ENCODE data around the gene JMJD1C. TPM values are rescaled to one million over a fixed set of nuclear protein-coding genes. Genes with fewer than 3 reads are reported as not detected.

Gene JMJD1C
- total RNA-seq, 1 experiment from 2014 or later = 62.5 TPM

- no peak for DNase-seq (ENCODE audit: low read depth in 1 of 2, low spot score in 2 of 2)
- Histone ChIP-seq H3K27me3 (replicated peaks) (no peaks in the 10 kb centered on the region), H3K9me3 (replicated peaks) (no peaks in the 10 kb centered on the region), H3K4me3 (no peak overlapping the region), H3K27ac (no peak overlapping the region), H3K36me3 (peaks cover 47% of the 10 kb centered on the region), H3K4me1 (replicated peaks) (no peaks in the 10 kb centered on the region)
Measured at GRCh38 chr10:63200431-63200830, 265.3 kb downstream of the JMJD1C start.

GRCh38 chr10:63199716-63200115, 266.1 kb downstream of the JMJD1C start:
- DNase-seq (ENCODE audit: low read depth in 1 of 2, low spot score in 2 of 2) = no peak

GRCh38 chr10:63197344-63198092, 268.3 kb downstream of the JMJD1C start:
- Histone ChIP-seq H3K36me3 (peaks cover 58% of the 10 kb centered on the region), H3K4me1 (replicated peaks) (no peaks in the 10 kb centered on the region), H3K27me3 (replicated peaks) (no peaks in the 10 kb centered on the region), H3K9me3 (replicated peaks) (no peaks in the 10 kb centered on the region), H3K27ac (no peak overlapping the region), H3K4me3 (no peak overlapping the region)
- no peak for DNase-seq (ENCODE audit: low read depth in 1 of 2, low spot score in 2 of 2)

More at GRCh38 chr10:63199716-63200115, 266.1 kb downstream of the JMJD1C start:
- peaks cover 46% of the 10 kb centered on the region for H3K36me3 ChIP-seq
- no peak overlapping the region for H3K4me3 ChIP-seq
- H3K27me3 ChIP-seq (replicated peaks) = no peaks in the 10 kb centered on the region
- no peaks in the 10 kb centered on the region for H3K4me1 ChIP-seq (replicated peaks)
- H3K27ac ChIP-seq = no peak overlapping the region
- no peaks in the 10 kb centered on the region for H3K9me3 ChIP-seq (replicated peaks)

GRCh38 chr10:63192826-63193225, 273.0 kb downstream of the JMJD1C start:
- DNase-seq (ENCODE audit: low read depth in 1 of 2, low spot score in 2 of 2) = no peak
- Histone ChIP-seq H3K4me1 (replicated peaks) (no peaks in the 10 kb centered on the region), H3K9me3 (replicated peaks) (no peaks in the 10 kb centered on the region), H3K27me3 (replicated peaks) (no peaks in the 10 kb centered on the region), H3K27ac (no peak overlapping the region), H3K36me3 (peaks cover 83% of the 10 kb centered on the region), H3K4me3 (no peak overlapping the region)

- H3K9me3 ChIP-seq (replicated peaks) = no peaks in the 10 kb centered on the region
- H3K4me1 ChIP-seq (replicated peaks) = no peaks in the 10 kb centered on the region
- no peaks in the 10 kb centered on the region for H3K27me3 ChIP-seq (replicated peaks)
- DNase-seq (ENCODE audit: low read depth in 1 of 2, low spot score in 2 of 2) = no peak
- H3K36me3 ChIP-seq = peaks cover 80% of the 10 kb centered on the region
- H3K4me3 ChIP-seq = no peak overlapping the region
- no peak overlapping the region for H3K27ac ChIP-seq
Measured at GRCh38 chr10:63175534-63175933, 290.2 kb downstream of the JMJD1C start.

- H3K36me3 ChIP-seq = peaks cover 85% of the 10 kb centered on the region
- no peak for DNase-seq (ENCODE audit: low read depth in 1 of 2, low spot score in 2 of 2)
- H3K4me3 ChIP-seq = no peak overlapping the region
- no peaks in the 10 kb centered on the region for H3K9me3 ChIP-seq (replicated peaks)
- H3K27ac ChIP-seq = no peak overlapping the region
- no peaks in the 10 kb centered on the region for H3K4me1 ChIP-seq (replicated peaks)
- no peaks in the 10 kb centered on the region for H3K27me3 ChIP-seq (replicated peaks)
Measured at GRCh38 chr10:63173468-63174232, 292.1 kb downstream of the JMJD1C start.

DNA sequence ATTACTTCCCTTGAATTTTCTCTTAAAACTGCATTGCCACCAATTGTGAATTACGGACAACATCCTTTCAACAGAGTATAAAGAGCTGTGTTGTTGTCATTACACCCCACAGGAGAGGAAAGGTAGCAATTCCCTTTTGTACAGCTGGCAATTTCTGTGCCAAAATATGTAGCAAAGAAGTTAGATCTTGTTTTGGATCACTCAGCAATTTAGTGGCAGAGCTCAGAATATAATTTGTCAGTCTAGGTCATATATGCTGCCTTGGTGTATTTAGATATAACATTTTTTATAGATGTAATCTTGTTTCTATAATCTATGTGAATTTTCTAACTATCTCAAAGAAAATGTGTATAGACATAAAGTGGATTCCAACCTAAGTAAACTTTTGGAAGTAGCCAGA, 293.9 kb downstream of the JMJD1C start:
- no peaks in the 10 kb centered on the region for H3K4me1 ChIP-seq (replicated peaks)
- DNase-seq (ENCODE audit: low read depth in 1 of 2, low spot score in 2 of 2) = no peak
- H3K36me3 ChIP-seq = peaks cover 80% of the 10 kb centered on the region
- no peak overlapping the region for H3K4me3 ChIP-seq
- H3K9me3 ChIP-seq (replicated peaks) = no peaks in the 10 kb centered on the region
- H3K27me3 ChIP-seq (replicated peaks) = no peaks in the 10 kb centered on the region
- no peak overlapping the region for H3K27ac ChIP-seq

DNA sequence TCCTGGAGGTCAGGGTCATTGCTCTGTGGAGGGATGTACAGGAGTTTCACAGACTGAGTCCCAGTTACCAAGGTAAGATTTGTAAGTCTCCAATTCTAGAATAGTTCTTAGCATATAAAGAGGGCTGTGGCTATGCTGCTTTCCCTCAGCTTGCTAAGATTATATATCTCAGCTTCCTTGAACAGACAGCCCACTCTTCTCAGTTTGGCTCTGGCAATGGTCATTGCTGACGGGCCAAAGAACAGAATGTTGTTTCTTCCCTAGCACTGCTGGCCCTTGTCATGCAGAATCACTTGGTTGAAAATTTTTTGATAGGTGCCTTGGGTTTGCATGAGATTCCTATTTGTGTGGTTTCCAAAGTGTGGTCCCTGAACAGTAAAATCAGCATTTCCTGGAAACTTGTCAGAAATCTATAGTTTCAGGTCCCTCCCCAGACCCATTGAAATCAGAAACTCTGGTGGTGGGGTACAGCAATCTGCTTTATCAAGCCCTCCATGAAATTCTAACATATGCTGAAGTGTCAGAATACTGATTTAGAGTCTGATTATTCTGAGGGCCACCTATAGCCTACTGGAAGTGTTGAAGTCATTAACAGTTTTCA, 294.4 kb downstream of the JMJD1C start:
- Histone ChIP-seq H3K9me3 (replicated peaks) (no peaks in the 10 kb centered on the region), H3K4me3 (no peak overlapping the region), H3K27me3 (replicated peaks) (no peaks in the 10 kb centered on the region), H3K36me3 (peaks cover 80% of the 10 kb centered on the region), H3K4me1 (replicated peaks) (no peaks in the 10 kb centered on the region), H3K27ac (no peak overlapping the region)
- no peak for DNase-seq (ENCODE audit: low read depth in 1 of 2, low spot score in 2 of 2)

DNA sequence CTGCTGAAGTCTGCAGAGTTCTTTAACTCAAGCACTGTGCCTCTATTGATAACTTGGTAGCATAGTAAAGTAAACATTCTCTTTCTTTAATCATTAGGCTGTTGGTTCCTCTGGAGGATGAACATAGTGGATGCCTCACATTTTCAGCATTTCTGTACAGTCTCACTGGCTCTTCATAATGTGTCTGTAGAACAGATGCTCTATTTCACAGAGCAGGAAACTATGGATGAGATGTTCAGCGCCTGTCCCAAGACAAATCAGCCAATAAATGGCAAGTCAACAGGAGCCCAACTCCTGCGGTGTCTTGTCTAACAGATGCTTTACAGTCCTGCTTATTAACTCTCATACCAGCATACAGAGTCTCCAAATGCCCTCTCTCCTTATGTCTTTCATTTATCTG, 296.2 kb downstream of the JMJD1C start:
- Histone ChIP-seq H3K27ac (no peak overlapping the region), H3K36me3 (peaks cover 67% of the 10 kb centered on the region), H3K4me3 (no peak overlapping the region), H3K27me3 (replicated peaks) (no peaks in the 10 kb centered on the region), H3K9me3 (replicated peaks) (no peaks in the 10 kb centered on the region), H3K4me1 (replicated peaks) (no peaks in the 10 kb centered on the region)
- no peak for DNase-seq (ENCODE audit: low read depth in 1 of 2, low spot score in 2 of 2)

DNA sequence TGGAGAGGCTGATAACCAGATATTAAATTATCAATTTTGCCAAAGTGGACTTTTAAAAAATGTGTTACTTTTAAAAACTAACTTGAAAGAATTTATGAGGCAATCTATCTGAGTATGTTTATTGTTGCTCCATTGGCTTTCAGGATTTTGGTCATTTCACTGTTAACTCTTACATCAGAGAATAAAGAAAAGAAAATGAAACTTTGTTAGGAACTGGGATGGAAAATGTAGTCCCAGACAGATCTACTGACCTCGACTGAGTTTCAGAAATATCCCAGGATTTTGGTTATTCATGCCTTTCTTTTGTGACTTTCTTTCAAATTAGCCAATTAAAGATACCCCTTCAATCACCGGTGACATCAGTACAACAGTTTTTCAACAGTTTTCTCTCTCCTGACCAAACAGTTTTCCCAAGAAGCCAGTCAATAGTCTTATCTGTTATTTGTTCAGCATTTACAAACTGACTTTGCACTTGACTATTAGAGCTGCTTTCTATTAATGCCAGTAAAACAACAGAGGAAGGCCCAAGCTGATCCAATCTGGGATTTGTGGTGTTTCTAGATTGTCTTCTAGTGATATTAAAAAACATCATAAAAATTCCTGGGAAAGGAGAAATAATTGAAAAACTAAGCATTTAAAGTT, 296.8 kb downstream of the JMJD1C start:
- H3K27me3 ChIP-seq (replicated peaks) = no peaks in the 10 kb centered on the region
- peaks cover 64% of the 10 kb centered on the region for H3K36me3 ChIP-seq
- H3K27ac ChIP-seq = no peak overlapping the region

GRCh38 chr10:63166742-63167258, 299.0 kb downstream of the JMJD1C start:
- Histone ChIP-seq H3K9me3 (replicated peaks) (no peaks in the 10 kb centered on the region), H3K4me1 (replicated peaks) (no peaks in the 10 kb centered on the region), H3K27me3 (replicated peaks) (no peaks in the 10 kb centered on the region), H3K27ac (no peak overlapping the region), H3K4me3 (no peak overlapping the region), H3K36me3 (peaks cover 51% of the 10 kb centered on the region)
- DNase-seq (ENCODE audit: low read depth in 1 of 2, low spot score in 2 of 2) = peak in 1 of 2 experiments; percentile 52

More for the DNA sequence above, 296.8 kb downstream of the JMJD1C start:
- no peak for DNase-seq (ENCODE audit: low read depth in 1 of 2, low spot score in 2 of 2)
- no peaks in the 10 kb centered on the region for H3K4me1 ChIP-seq (replicated peaks)
- H3K4me3 ChIP-seq = no peak overlapping the region
- no peaks in the 10 kb centered on the region for H3K9me3 ChIP-seq (replicated peaks)

- Histone ChIP-seq H3K4me1 (replicated peaks) (no peaks in the 10 kb centered on the region), H3K36me3 (peaks cover 41% of the 10 kb centered on the region), H3K4me3 (no peak overlapping the region), H3K9me3 (replicated peaks) (no peaks in the 10 kb centered on the region), H3K27me3 (replicated peaks) (no peaks in the 10 kb centered on the region; the same call in 1 of the 2 replicates), H3K27ac (no peak overlapping the region)
- no peak for DNase-seq (ENCODE audit: low read depth in 1 of 2, low spot score in 2 of 2)
Measured at GRCh38 chr10:63165249-63165648, 300.5 kb downstream of the JMJD1C start.

GRCh38 chr10:63164166-63164623, 301.6 kb downstream of the JMJD1C start:
- Histone ChIP-seq H3K4me1 (replicated peaks) (no peaks in the 10 kb centered on the region), H3K27me3 (replicated peaks) (no peaks in the 10 kb centered on the region; the same call in 1 of the 2 replicates), H3K9me3 (replicated peaks) (no peaks in the 10 kb centered on the region), H3K36me3 (peaks cover 30% of the 10 kb centered on the region), H3K27ac (no peak overlapping the region), H3K4me3 (no peak overlapping the region)
- DNase-seq (ENCODE audit: low read depth in 1 of 2, low spot score in 2 of 2) = no peak

Data from SJSA1 (cell line).